Esophagus (tissue), 2 donors: ENCODE results near the gene TIMELESS. TPM values are rescaled to one million over a fixed set of nuclear protein-coding genes. Genes with fewer than 3 reads are reported as not detected.

Source experiments
- H3K27ac ChIP-seq, 2 donors: one replicate each; pipeline ENCODE4 v1.5.1; 2013; ENCODE audit warnings: low read depth in 2 of 2, mild to moderate bottlenecking in 2 of 2, inconsistent platforms in 1 of 2, low read length in 1 of 2, moderate library complexity in 1 of 2
- H3K27me3 ChIP-seq, 2 donors: one replicate each; pipeline ENCODE4 v1.6.1; 2013; ENCODE audit warnings: low read length in 2 of 2, control low read depth in 1 of 2, mild to moderate bottlenecking in 1 of 2; ENCODE audit not compliant: insufficient read depth in 2 of 2, control insufficient read depth in 1 of 2
- H3K36me3 ChIP-seq, 2 donors: one replicate each; pipeline ENCODE4 v1.6.1; 2013; ENCODE audit warnings: low read length in 1 of 2; ENCODE audit not compliant: control insufficient read depth in 2 of 2, insufficient read depth in 2 of 2
- H3K4me1 ChIP-seq, 2 donors: one replicate each; pipeline ENCODE4 v1.6.1; 2013; ENCODE audit warnings: low read length in 1 of 2; ENCODE audit not compliant: control insufficient read depth in 2 of 2, insufficient read depth in 2 of 2
- H3K4me3 ChIP-seq, 2 donors: one replicate each; pipeline ENCODE4 v1.5.1; 2013; ENCODE audit warnings: low read length in 2 of 2, mild to moderate bottlenecking in 2 of 2, low read depth in 1 of 2, moderate library complexity in 1 of 2
- H3K9me3 ChIP-seq, 2 donors: one replicate each; pipeline ENCODE4 v1.6.1; 2013; ENCODE audit warnings: mild to moderate bottlenecking in 2 of 2, low read depth in 1 of 2, low read length in 1 of 2, moderate library complexity in 1 of 2; ENCODE audit not compliant: control insufficient read depth in 2 of 2, insufficient read depth in 1 of 2
- WGBS, 2 donors: extraction: QIAGEN DNeasy Blood & Tissue Kit; methylation state at CpG; one replicate each; pipeline ENCODE4 v1.1.7; 2013; 5-methylcytosine and 5-hydroxymethylcytosine counted together
- polyA plus RNA-seq, 2 donors: library from polyadenylated mRNA; stranded (reverse); fragments of 200-250 nt; gene quantifications; one replicate each; pipeline ENCODE4 v1.2.3, GENCODE V29; 2013
- donor health status: healthy with polysubstance abuse.
- donor health status: Bipolar disorder and iron deficiency.

The TIMELESS gene
- polyA plus RNA-seq, 2 donors, result 9.2 TPM

DNA sequence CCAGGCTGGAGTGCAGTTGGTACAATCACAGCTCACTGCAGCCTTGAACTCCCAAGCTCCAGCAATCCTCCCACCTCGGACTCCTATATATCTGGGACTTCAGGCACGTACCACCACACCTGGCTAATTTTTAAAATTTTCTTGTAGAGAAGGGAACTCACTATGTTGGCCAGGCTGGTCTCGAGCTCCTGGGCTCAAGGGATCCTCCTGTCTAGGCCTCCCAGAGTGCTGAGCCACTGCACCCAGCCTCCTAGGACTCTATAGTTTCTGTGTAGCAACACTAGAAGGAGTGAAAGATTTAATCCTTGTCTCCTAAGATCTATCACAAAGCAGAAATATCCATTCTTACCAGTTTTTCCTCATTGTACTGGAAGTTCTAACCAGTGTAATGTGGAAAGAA is 82.3 kb downstream of the TIMELESS start:
- Histone ChIP-seq H3K36me3 (no peaks in the 10 kb centered on the region), H3K27ac (no peak overlapping the region), H3K4me1 (no peaks in the 10 kb centered on the region), H3K4me3 (no peak overlapping the region), H3K27me3 (no peaks in the 10 kb centered on the region), H3K9me3 (no peaks in the 10 kb centered on the region)
- WGBS, 2 donors, result 85 to 90% methylated on average over 3 of the region's 3 CpGs

Other genes with a start within 250 kb of the TIMELESS start
- gene RNF41, start 227.5 kb downstream of the TIMELESS start, polyA plus RNA-seq, result 10 to 100 TPM in 1 of 2 donors, 1 to 10 TPM in 1; 7.9 to 17.5 TPM
- 10 to 100 TPM; 10.2 to 19.1 TPM for gene NABP2, start 225.1 kb downstream of the TIMELESS start, polyA plus RNA-seq
- under 1 TPM; 0.09 to 0.29 TPM for gene SLC39A5, start 219.4 kb downstream of the TIMELESS start, polyA plus RNA-seq
- gene ANKRD52, start 191.0 kb downstream of the TIMELESS start, polyA plus RNA-seq, result 1 to 10 TPM; 4.9 to 9.3 TPM
- 1 to 10 TPM; 5.5 to 7.0 TPM for gene COQ10A, start 182.5 kb downstream of the TIMELESS start, polyA plus RNA-seq
- 10 to 100 TPM; 53.7 to 98.0 TPM for gene CS, start 149.1 kb downstream of the TIMELESS start, polyA plus RNA-seq
- 10 to 100 TPM; 62.1 to 75.3 TPM for gene CNPY2, start 133.4 kb downstream of the TIMELESS start, polyA plus RNA-seq
- 10 to 100 TPM; 18.1 to 44.7 TPM for gene PAN2, start 115.4 kb downstream of the TIMELESS start, polyA plus RNA-seq
- 10 to 100 TPM in 1 of 2 donors, 1 to 10 TPM in 1; 2.9 to 32.1 TPM for gene IL23A, start 110.5 kb downstream of the TIMELESS start, polyA plus RNA-seq
- 10 to 100 TPM; 23.9 to 35.1 TPM for gene STAT2, start 89.3 kb downstream of the TIMELESS start, polyA plus RNA-seq
- not detected for gene APOF, start 86.6 kb downstream of the TIMELESS start, polyA plus RNA-seq
- under 1 TPM in 1 of 2 donors, not detected in 1; 0.04 TPM for gene MIP, start 5.2 kb upstream of the TIMELESS start, polyA plus RNA-seq
- 1 to 10 TPM; 2.2 to 2.9 TPM for gene SPRYD4, start 19.2 kb upstream of the TIMELESS start, polyA plus RNA-seq
- 1 to 10 TPM; 3.6 to 4.2 TPM for gene GLS2, start 38.7 kb upstream of the TIMELESS start, polyA plus RNA-seq
- gene RBMS2, start 72.4 kb upstream of the TIMELESS start, polyA plus RNA-seq, result 1 to 10 TPM; 3.4 to 6.7 TPM
- 10 to 100 TPM; 16.4 to 47.5 TPM for gene BAZ2A, start 180.9 kb upstream of the TIMELESS start, polyA plus RNA-seq
- gene ATP5F1B, start 196.6 kb upstream of the TIMELESS start, polyA plus RNA-seq, result 100 to 1,000 TPM; 222 to 636 TPM
- 100 to 1,000 TPM in 1 of 2 donors, 10 to 100 TPM in 1; 65.7 to 123 TPM for gene PTGES3, start 238.9 kb upstream of the TIMELESS start, polyA plus RNA-seq